ENCODE data around the gene FAM170B. TPM values are rescaled to one million over a fixed set of nuclear protein-coding genes. Genes with fewer than 3 reads are reported as not detected.

FAM170B gene
- polyA plus RNA-seq, 1 of the 3 experiments (the other 2 are of a cell fraction), result not detected

DNA sequence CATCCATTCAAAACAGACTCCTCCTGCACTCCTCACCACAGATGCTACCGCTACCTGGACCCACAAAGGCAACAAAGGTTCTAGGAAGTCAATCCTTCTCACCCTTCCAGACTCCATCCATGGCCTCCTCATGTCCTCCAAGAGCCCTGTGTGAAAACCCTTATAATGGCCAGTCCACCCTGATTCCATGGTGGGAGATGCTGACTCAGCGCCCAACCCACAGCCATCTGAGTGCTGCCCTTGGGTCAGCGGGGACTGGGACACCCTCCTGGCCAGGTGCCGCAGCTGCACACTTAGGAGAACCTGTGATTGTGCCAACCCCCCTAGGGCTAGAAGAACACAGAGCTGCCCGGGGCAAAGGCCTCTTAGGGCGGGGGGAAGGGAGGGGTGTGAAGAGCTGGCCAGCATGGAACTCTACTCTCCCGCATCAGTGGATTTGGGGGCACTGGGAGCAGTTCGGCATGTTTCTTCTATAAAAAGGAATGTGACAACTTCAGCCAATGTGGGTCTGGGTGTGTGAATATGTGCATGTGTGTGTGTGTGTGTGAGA is 29.0 kb upstream of the FAM170B start:
- ChIA-PET POLR2A (no interaction called here), CTCF (interaction anchor here (1.1 to 2.0 kb wide), 5 partner anchors 47 to 507 kb away, joined by 3 to 14 read pairs (median 6); partner anchors contain the start of gene VSTM4)
- Histone ChIP-seq H3K27me3 (ENCODE audit: insufficient read depth) (no peaks in the 10 kb centered on the region), H3K36me3 (replicated peaks in 1 of 2; ENCODE audit: control insufficient read depth in 1 of 2, insufficient read depth in 2 of 2, low read length in 1 of 2) (no peaks in the 10 kb centered on the region), H3K9ac (no peak overlapping the region), H3K4me3 (ENCODE audit: low read depth in 2 of 2, low read length in 1 of 2) (no peak overlapping the region), H3K79me2 (ENCODE audit: insufficient read depth) (no peaks in the 10 kb centered on the region), H3K4me2 (no peak overlapping the region), H3K9me2 (no peaks in the 10 kb centered on the region), H3K4me1 (ENCODE audit: control insufficient read depth in 1 of 2, insufficient read depth in 2 of 2, low read depth in 1 of 2, low read length in 1 of 2) (peaks cover 0 to 17% of the 10 kb centered on the region in 2 experiments; a peak in 1 of 4 replicates), H3F3A (replicated peaks; ENCODE audit: insufficient read depth) (no peaks in the 10 kb centered on the region), H3K9me3 (no peaks in the 10 kb centered on the region), H2AFZ (ENCODE audit: low read depth) (no peak overlapping the region), H4K20me1 (ENCODE audit: insufficient read depth) (no peaks in the 10 kb centered on the region), H3K27ac (ENCODE audit: low read depth in 2 of 2, low read length in 1 of 2) (no peak overlapping the region)
- TF ChIP-seq SIN3A (IDR thresholded peaks at IDR 0.05; ENCODE audit: borderline replicate concordance, low read depth, low read length), result no peak
- no peak for TF ChIP-seq YY1 (IDR thresholded peaks at IDR 0.05; ENCODE audit: low read depth)
- TF ChIP-seq RAD21 (IDR thresholded peaks at IDR 0.05; ENCODE audit: low read length), result no peak
- no peak for TF ChIP-seq GATA2 (CRISPR knock-in tag; IDR thresholded peaks at IDR 0.05)
- TF ChIP-seq CHD2 (IDR thresholded peaks at IDR 0.05; ENCODE audit: low read length, partially characterized antibody), result no peak
- TF ChIP-seq RFX5 (IDR thresholded peaks at IDR 0.05; ENCODE audit: low read length), result no peak
- TF ChIP-seq, protein P1, sequence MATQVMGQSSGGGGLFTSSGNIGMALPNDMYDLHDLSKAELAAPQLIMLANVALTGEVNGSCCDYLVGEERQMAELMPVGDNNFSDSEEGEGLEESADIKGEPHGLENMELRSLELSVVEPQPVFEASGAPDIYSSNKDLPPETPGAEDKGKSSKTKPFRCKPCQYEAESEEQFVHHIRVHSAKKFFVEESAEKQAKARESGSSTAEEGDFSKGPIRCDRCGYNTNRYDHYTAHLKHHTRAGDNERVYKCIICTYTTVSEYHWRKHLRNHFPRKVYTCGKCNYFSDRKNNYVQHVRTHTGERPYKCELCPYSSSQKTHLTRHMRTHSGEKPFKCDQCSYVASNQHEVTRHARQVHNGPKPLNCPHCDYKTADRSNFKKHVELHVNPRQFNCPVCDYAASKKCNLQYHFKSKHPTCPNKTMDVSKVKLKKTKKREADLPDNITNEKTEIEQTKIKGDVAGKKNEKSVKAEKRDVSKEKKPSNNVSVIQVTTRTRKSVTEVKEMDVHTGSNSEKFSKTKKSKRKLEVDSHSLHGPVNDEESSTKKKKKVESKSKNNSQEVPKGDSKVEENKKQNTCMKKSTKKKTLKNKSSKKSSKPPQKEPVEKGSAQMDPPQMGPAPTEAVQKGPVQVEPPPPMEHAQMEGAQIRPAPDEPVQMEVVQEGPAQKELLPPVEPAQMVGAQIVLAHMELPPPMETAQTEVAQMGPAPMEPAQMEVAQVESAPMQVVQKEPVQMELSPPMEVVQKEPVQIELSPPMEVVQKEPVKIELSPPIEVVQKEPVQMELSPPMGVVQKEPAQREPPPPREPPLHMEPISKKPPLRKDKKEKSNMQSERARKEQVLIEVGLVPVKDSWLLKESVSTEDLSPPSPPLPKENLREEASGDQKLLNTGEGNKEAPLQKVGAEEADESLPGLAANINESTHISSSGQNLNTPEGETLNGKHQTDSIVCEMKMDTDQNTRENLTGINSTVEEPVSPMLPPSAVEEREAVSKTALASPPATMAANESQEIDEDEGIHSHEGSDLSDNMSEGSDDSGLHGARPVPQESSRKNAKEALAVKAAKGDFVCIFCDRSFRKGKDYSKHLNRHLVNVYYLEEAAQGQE (IDR thresholded peaks at IDR 0.05; ENCODE audit: low read depth, low read length), result no peak
- no peak for TF ChIP-seq EP300 (IDR thresholded peaks at IDR 0.05; ENCODE audit: borderline replicate concordance in 1 of 2, low read depth in 1 of 2, low read length in 1 of 2)
- TF ChIP-seq, protein P2, sequence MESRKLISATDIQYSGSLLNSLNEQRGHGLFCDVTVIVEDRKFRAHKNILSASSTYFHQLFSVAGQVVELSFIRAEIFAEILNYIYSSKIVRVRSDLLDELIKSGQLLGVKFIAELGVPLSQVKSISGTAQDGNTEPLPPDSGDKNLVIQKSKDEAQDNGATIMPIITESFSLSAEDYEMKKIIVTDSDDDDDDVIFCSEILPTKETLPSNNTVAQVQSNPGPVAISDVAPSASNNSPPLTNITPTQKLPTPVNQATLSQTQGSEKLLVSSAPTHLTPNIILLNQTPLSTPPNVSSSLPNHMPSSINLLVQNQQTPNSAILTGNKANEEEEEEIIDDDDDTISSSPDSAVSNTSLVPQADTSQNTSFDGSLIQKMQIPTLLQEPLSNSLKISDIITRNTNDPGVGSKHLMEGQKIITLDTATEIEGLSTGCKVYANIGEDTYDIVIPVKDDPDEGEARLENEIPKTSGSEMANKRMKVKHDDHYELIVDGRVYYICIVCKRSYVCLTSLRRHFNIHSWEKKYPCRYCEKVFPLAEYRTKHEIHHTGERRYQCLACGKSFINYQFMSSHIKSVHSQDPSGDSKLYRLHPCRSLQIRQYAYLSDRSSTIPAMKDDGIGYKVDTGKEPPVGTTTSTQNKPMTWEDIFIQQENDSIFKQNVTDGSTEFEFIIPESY (IDR thresholded peaks at IDR 0.05; ENCODE audit: borderline replicate concordance, low read depth), result no peak
- TF ChIP-seq, protein P3, sequence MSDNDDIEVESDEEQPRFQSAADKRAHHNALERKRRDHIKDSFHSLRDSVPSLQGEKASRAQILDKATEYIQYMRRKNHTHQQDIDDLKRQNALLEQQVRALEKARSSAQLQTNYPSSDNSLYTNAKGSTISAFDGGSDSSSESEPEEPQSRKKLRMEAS (IDR thresholded peaks at IDR 0.05; ENCODE audit: low read depth), result no peak
- WGBS (ENCODE audit: low lambda C conversion rate), result 55% methylated on average over 6 of the region's 8 CpGs
- no peak for DNase-seq

DNA sequence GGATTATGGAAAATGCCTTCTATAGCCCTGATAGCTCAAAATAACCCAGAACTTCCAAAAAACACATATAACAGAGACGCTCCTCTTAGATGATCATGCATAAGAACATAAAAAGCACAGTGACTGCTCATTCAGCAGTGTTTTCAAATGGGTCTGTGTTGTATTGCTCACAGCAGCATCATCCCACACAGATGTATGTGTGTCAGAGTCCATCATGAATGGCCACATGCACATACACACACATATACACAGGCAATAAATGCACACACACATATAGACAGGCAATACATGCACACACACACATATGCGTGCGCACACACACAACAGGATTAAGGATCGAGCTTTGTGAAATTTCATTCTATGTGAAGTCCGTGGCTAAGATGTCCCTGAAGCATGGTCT is 28.2 kb upstream of the FAM170B start:
- Histone ChIP-seq H3K79me2 (ENCODE audit: insufficient read depth) (no peaks in the 10 kb centered on the region), H3K4me2 (no peak overlapping the region), H3K36me3 (replicated peaks in 1 of 2; ENCODE audit: control insufficient read depth in 1 of 2, insufficient read depth in 2 of 2, low read length in 1 of 2) (no peaks in the 10 kb centered on the region), H3K4me1 (ENCODE audit: control insufficient read depth in 1 of 2, insufficient read depth in 2 of 2, low read depth in 1 of 2, low read length in 1 of 2) (peaks cover 0 to 9% of the 10 kb centered on the region in 2 experiments; a peak in 1 of 4 replicates), H3K9me3 (no peaks in the 10 kb centered on the region), H3K4me3 (ENCODE audit: low read depth in 2 of 2, low read length in 1 of 2) (no peak overlapping the region), H3K27me3 (ENCODE audit: insufficient read depth) (no peaks in the 10 kb centered on the region), H3K9me2 (no peaks in the 10 kb centered on the region), H3K9ac (no peak overlapping the region), H3K27ac (ENCODE audit: low read depth in 2 of 2, low read length in 1 of 2) (no peak overlapping the region), H4K20me1 (ENCODE audit: insufficient read depth) (no peaks in the 10 kb centered on the region), H2AFZ (ENCODE audit: low read depth) (no peak overlapping the region), H3F3A (replicated peaks; ENCODE audit: insufficient read depth) (no peaks in the 10 kb centered on the region)
- POLR2A ChIA-PET, result no interaction called here
- WGBS (ENCODE audit: low lambda C conversion rate), result 48% methylated on average over 5 of the region's 5 CpGs
- no peak for DNase-seq
- CTCF ChIA-PET, result interaction anchor here (0.6 to 2.0 kb wide), 21 partner anchors 13 to 788 kb away, joined by 3 to 9 read pairs (median 3); no protein-coding TSS in a partner anchor
- TF ChIP-seq CHD2 (IDR thresholded peaks at IDR 0.05; ENCODE audit: low read length, partially characterized antibody), result no peak
- no peak for TF ChIP-seq JUND (IDR thresholded peaks at IDR 0.05)
- TF ChIP-seq TEAD4 (IDR thresholded peaks at IDR 0.05; ENCODE audit: borderline replicate concordance, insufficient read depth), result no peak
- TF ChIP-seq RXRA (IDR thresholded peaks at IDR 0.05; ENCODE audit: borderline replicate concordance, low read depth), result no peak
- no peak for TF ChIP-seq TCF12 (IDR thresholded peaks at IDR 0.05)
- TF ChIP-seq, protein P4, sequence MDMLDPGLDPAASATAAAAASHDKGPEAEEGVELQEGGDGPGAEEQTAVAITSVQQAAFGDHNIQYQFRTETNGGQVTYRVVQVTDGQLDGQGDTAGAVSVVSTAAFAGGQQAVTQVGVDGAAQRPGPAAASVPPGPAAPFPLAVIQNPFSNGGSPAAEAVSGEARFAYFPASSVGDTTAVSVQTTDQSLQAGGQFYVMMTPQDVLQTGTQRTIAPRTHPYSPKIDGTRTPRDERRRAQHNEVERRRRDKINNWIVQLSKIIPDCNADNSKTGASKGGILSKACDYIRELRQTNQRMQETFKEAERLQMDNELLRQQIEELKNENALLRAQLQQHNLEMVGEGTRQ (IDR thresholded peaks at IDR 0.05; ENCODE audit: borderline replicate concordance, low read depth, low read length), result no peak
- TF ChIP-seq, protein P3 (IDR thresholded peaks at IDR 0.05; ENCODE audit: low read depth), result no peak
- TF ChIP-seq RCOR1 (IDR thresholded peaks at IDR 0.05; ENCODE audit: low read length), result no peak
- TF ChIP-seq, protein P5, sequence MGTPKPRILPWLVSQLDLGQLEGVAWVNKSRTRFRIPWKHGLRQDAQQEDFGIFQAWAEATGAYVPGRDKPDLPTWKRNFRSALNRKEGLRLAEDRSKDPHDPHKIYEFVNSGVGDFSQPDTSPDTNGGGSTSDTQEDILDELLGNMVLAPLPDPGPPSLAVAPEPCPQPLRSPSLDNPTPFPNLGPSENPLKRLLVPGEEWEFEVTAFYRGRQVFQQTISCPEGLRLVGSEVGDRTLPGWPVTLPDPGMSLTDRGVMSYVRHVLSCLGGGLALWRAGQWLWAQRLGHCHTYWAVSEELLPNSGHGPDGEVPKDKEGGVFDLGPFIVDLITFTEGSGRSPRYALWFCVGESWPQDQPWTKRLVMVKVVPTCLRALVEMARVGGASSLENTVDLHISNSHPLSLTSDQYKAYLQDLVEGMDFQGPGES (IDR thresholded peaks at IDR 0.05; ENCODE audit: low read depth, low read length), result no peak
- no peak for TF ChIP-seq NFIC (IDR thresholded peaks at IDR 0.05; ENCODE audit: borderline replicate concordance)
- TF ChIP-seq EZH2phosphoT487 (IDR thresholded peaks at IDR 0.05; ENCODE audit: borderline replicate concordance, low read depth), result no peak

Measured in SK-N-SH (cell line).